Activated naive CD8-positive, alpha-beta T cell treated with anti-CD3 and anti-CD28 coated beads, Interleukin-2, amount 50 U/mL, for 24 hours (primary cell): ENCODE results near the gene TOM1.

Experiments
- ATAC-seq: fragments of 150-1000 bp; cut with Tn5 transposase; one replicate; pipeline ENCODE4 v1.10.0; 2021
- DNase-seq: peaks from one replicate; pipeline ENCODE4 v3.0.0; 2021
- H3K27ac Mint-ChIP-seq: one replicate; pipeline ENCODE4 v1.8.0; 2021; ENCODE audit warnings: mild to moderate bottlenecking, mixed read lengths
- H3K27me3 Mint-ChIP-seq: one replicate; pipeline ENCODE4 v1.8.0; 2021; ENCODE audit warnings: mixed read lengths
- H3K36me3 Mint-ChIP-seq: one replicate; pipeline ENCODE4 v1.8.0; 2021; ENCODE audit warnings: low read depth, mixed read lengths
- H3K4me1 Mint-ChIP-seq: one replicate; pipeline ENCODE4 v1.8.0; 2021; ENCODE audit warnings: mixed read lengths
- H3K4me3 Mint-ChIP-seq: one replicate; pipeline ENCODE4 v1.8.0; 2021; ENCODE audit warnings: mild to moderate bottlenecking, moderate library complexity, mixed read lengths
- H3K9me3 Mint-ChIP-seq: one replicate; pipeline ENCODE4 v1.8.0; 2021; ENCODE audit warnings: mixed read lengths

Gene TOM1

DNA sequence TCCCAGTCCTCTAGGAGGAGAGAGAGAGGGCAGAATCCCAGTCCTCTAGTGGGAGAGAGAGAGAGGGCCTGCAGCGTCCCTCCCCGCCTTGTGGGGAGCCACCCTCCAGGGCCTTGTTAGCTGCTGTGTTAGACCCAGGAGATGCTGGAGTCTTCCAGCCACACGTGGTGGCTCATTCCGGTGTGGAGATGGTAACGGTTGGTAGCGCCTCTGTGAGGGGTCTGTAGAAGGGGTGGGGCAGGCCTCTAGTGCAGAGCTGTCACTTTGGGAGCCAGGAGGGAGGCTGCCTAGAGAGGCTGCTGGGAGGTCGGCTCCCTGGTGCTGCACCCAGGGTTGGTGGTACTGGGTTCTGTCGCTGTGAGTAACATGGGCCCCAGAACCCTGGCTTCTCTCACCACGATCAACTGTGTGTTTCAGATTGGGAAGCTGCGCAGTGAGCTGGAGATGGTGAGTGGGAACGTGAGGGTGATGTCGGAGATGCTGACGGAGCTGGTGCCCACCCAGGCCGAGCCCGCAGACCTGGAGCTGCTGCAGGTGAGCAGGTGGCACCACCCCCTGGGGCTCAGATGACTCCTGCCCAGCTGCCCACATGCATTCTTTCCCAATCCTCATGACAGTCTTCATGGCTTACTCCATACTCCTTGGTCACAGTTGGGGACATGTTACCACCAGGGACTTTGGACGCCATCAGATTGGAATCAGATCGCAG lies 27.3 kb downstream of the TOM1 start:
- ATAC-seq (no peak), DNase-seq (no peak)
- H3K4me3 Mint-ChIP-seq, result no peak overlapping the region
- H3K9me3 Mint-ChIP-seq, result no peaks in the 10 kb centered on the region
- peaks cover 27% of the 10 kb centered on the region for H3K4me1 Mint-ChIP-seq
- H3K27me3 Mint-ChIP-seq, result no peaks in the 10 kb centered on the region
- no peak overlapping the region for H3K27ac Mint-ChIP-seq
- peaks cover 13% of the 10 kb centered on the region for H3K36me3 Mint-ChIP-seq

DNA sequence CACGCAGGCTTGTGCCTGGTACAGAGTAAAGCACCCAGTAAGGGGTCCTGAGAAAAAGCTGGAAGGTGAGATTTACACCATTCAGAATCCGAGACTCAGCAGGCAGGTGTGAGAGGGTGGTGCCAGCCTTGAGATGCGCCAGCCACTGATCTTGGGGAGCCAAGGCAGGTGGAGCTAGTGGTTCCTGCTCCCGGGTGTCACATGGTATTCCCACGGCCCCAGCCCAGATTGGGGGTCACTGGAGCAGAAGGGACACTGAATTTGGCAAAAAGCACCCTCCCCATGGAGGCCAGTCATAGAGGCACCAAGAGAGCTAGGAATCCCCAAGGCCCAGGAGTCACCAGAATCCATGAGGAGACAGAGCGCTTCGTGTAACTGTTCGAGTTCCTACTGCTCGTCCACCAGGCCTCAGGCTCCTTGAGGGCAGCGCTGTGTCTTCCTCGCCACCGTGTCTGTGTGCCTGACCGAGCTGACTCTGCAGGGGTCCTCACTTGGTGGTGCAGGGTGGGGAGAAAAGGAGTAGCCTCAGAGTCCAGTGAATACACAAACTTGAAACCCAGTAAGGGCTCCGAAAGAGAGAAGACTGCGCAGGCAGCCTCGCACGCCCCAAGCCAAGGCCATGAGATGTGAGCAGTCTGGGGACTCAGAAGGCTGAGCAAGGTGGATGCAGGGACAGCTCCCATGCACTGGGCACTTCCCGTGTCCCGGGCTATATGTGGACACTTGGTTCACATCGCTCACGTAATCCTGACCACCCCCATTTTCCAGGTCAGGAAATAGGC lies 28.2 kb downstream of the TOM1 start:
- H3K4me1 Mint-ChIP-seq, result peaks cover 27% of the 10 kb centered on the region
- ATAC-seq (no peak), DNase-seq (no peak)
- no peaks in the 10 kb centered on the region for H3K27me3 Mint-ChIP-seq
- no peak overlapping the region for H3K27ac Mint-ChIP-seq
- H3K36me3 Mint-ChIP-seq, result peaks cover 13% of the 10 kb centered on the region
- H3K4me3 Mint-ChIP-seq, result no peak overlapping the region
- H3K9me3 Mint-ChIP-seq, result no peaks in the 10 kb centered on the region

DNA sequence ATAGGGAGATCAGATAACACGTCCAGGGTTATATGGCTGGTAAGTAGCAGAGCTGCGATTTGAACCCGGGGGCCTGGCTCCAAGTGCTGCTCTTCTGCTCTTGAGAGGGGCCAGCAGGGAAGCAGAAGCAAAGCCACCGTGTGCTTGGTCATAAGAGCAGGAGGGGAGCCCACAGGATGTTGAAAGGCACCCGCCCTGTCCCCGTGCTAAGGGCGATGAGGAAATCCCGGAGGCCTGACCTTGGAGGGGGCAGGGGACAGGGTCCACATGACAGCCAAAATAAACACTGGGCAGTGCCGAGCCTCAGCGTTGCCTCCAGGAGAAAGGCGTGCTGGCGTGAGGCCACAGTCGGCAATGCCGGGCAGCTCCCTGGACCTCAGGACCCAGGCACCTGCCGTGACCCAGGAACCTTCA lies 28.8 kb downstream of the TOM1 start:
- no peaks in the 10 kb centered on the region for H3K27me3 Mint-ChIP-seq
- no peaks in the 10 kb centered on the region for H3K9me3 Mint-ChIP-seq
- peaks cover 27% of the 10 kb centered on the region for H3K4me1 Mint-ChIP-seq
- ATAC-seq (no peak), DNase-seq (no peak)
- no peak overlapping the region for H3K27ac Mint-ChIP-seq
- H3K4me3 Mint-ChIP-seq, result no peak overlapping the region
- H3K36me3 Mint-ChIP-seq, result peaks cover 13% of the 10 kb centered on the region

DNA sequence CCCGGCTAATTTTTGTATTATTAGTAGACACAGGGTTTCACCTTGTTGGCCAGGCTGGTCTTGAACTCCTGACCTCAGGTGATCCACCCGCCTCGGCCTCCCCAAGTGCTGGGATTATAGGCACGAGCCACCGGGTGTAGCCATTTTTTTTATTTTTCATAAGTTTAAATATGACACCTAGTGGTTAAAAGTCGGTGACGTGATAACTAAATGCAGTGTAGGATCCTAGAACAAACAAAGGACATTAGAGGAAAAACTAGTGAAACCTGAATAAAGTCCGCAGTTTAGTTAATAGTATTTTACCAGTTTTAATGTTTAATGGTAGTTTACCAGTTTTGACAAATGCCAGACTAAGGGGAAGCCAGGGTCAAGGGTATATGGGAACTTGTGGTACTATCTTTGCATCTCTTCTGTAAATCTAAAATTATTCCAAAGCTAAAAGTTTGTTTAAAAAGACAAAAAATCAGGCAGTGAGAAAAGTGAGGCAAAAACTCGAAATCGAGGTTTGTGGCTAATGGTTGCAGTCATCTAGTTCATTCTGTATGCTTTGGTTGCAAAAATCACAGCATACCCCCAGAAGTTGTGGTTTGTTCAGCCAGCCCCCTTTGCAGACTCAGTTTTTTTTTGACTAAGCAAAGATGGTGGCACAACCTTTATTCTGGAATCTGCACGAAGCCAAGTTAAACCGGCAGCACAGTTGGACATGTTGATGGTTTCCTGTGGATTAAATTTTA lies 29.6 kb downstream of the TOM1 start:
- H3K36me3 Mint-ChIP-seq, result peaks cover 12% of the 10 kb centered on the region
- H3K27me3 Mint-ChIP-seq, result no peaks in the 10 kb centered on the region
- peak overlapping the region; percentile 80 for H3K4me3 Mint-ChIP-seq
- ATAC-seq (no peak), DNase-seq (no peak)
- H3K4me1 Mint-ChIP-seq, result peaks cover 35% of the 10 kb centered on the region
- H3K9me3 Mint-ChIP-seq, result no peaks in the 10 kb centered on the region
- peak overlapping the region; percentile 60 for H3K27ac Mint-ChIP-seq

DNA sequence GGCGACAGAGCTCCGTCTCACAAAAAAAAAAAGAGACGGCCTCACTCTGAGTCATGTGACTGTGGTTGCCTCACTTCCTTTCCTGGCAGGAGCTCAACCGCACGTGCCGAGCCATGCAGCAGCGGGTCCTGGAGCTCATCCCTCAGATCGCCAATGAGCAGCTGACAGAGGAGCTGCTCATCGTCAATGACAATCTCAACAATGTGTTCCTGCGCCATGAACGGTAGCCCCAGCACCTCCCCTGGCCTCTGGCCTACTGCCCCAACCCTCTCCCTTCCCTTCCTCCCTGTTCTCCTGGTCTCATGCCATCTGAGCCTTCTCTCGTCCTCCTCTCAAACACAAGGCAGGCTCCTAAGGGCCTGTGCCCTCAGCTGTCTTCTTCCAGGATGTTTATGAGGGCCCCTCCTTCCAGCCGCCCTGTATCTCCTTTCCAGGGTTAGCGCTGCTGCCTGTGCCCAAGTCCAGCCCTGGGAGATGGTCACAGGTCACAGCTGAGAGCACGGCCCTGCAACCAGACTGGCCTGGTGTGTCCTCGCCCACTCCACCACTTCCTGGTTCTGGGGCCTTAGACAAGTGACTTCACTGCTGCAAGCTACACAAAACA lies 30.7 kb downstream of the TOM1 start:
- peak; percentile 61 for ATAC-seq
- Mint-ChIP-seq H3K27ac (peak overlapping the region; percentile 82), H3K4me3 (peak overlapping the region; percentile 80), H3K9me3 (no peaks in the 10 kb centered on the region), H3K27me3 (no peaks in the 10 kb centered on the region), H3K36me3 (peaks cover 3% of the 10 kb centered on the region), H3K4me1 (peaks cover 35% of the 10 kb centered on the region)
- peak; percentile 58 for DNase-seq

DNA sequence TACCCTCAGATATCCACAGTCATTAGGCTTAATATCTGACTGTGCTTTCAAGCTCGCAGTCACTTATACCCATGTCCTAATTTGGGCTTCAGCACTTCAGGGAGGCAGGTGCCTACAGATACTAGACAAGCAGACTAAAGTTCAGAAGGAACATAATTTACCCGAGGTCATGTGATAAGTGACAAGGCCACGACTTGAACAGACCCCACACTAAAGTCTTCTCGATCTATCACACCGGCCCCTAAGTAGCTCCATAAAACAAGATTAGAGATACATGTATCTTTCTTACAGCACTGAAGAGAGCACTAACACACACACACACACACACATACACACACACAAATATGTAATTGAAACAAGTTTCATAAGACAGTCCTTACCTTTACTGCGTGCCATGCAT lies 32.6 kb downstream of the TOM1 start:
- DNase-seq (no peak), ATAC-seq (no peak)
- Mint-ChIP-seq H3K27me3 (no peaks in the 10 kb centered on the region), H3K36me3 (peaks cover 3% of the 10 kb centered on the region), H3K4me1 (peaks cover 39% of the 10 kb centered on the region), H3K27ac (no peak overlapping the region), H3K4me3 (no peak overlapping the region), H3K9me3 (no peaks in the 10 kb centered on the region)

DNA sequence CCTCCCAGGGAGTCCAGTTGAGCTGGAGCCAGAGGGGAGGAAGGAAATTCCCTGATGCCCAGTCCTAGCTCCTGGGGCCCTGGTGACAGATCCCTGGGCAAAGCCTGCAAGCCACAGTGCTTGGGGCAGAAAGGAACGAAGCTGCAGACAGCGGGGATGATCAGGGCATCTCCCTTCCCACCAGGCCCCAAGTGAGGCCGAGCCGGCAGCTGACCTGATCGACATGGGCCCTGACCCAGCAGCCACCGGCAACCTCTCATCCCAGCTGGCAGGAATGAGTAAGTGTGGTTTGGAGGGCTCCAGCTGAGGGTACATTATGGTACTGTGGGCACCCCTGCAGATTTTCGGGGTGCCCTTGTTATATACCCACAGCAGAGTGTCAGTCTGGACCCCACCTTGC lies 33.5 kb downstream of the TOM1 start:
- no peaks in the 10 kb centered on the region for H3K27me3 Mint-ChIP-seq
- DNase-seq (no peak), ATAC-seq (no peak)
- peaks cover 36% of the 10 kb centered on the region for H3K4me1 Mint-ChIP-seq
- peaks cover 3% of the 10 kb centered on the region for H3K36me3 Mint-ChIP-seq
- H3K9me3 Mint-ChIP-seq, result no peaks in the 10 kb centered on the region
- no peak overlapping the region for H3K4me3 Mint-ChIP-seq
- H3K27ac Mint-ChIP-seq, result no peak overlapping the region

DNA sequence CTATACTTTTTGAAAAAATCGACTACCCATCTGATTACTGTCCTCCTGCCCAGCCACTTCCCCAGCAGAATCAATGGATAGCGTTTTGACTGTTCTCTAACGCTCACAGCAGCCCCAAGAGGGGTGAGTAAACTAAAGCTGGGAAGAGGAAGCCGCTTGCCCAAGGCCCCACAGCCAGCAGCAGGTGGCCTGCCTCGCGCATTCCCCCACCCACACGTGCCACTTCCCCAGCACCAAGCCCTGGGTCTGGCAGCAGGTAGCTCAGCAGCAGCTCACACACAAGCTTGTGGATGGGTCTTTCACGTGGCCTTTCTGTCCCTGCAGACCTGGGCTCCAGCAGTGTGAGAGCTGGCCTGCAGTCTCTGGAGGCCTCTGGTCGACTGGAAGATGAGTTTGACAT lies 34.3 kb downstream of the TOM1 start:
- peak; percentile 47 for ATAC-seq
- H3K36me3 Mint-ChIP-seq, result peaks cover 3% of the 10 kb centered on the region
- peak overlapping the region; percentile 16 for H3K27ac Mint-ChIP-seq
- no peaks in the 10 kb centered on the region for H3K9me3 Mint-ChIP-seq
- DNase-seq, result peak; percentile 36
- H3K4me3 Mint-ChIP-seq, result no peak overlapping the region
- peaks cover 35% of the 10 kb centered on the region for H3K4me1 Mint-ChIP-seq
- no peaks in the 10 kb centered on the region for H3K27me3 Mint-ChIP-seq

DNA sequence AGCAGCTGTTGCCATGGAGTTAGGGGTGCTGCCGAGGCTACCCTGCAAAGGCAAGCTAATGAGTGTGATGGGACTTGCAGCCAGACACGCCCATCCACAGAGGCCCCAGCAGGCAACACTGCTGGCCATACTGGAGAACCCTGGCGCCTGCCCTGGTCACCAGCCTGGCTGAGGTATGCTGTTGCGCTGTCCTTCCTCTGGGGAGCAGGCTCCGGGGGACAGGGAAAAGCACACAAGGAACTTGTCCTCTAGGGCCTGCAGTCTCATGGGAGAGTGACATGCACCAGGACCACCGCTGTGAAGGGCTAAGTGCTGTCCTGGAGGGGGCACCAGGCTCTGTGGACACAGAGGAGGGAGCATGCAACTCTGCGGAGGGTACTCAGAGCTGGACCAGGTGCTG lies 35.8 kb downstream of the TOM1 start:
- Mint-ChIP-seq H3K4me3 (no peak overlapping the region), H3K9me3 (no peaks in the 10 kb centered on the region), H3K27me3 (no peaks in the 10 kb centered on the region), H3K27ac (peak overlapping the region; percentile 42), H3K4me1 (peaks cover 20% of the 10 kb centered on the region), H3K36me3 (peaks cover 7% of the 10 kb centered on the region)
- no peak for ATAC-seq
- DNase-seq, result no peak

DNA sequence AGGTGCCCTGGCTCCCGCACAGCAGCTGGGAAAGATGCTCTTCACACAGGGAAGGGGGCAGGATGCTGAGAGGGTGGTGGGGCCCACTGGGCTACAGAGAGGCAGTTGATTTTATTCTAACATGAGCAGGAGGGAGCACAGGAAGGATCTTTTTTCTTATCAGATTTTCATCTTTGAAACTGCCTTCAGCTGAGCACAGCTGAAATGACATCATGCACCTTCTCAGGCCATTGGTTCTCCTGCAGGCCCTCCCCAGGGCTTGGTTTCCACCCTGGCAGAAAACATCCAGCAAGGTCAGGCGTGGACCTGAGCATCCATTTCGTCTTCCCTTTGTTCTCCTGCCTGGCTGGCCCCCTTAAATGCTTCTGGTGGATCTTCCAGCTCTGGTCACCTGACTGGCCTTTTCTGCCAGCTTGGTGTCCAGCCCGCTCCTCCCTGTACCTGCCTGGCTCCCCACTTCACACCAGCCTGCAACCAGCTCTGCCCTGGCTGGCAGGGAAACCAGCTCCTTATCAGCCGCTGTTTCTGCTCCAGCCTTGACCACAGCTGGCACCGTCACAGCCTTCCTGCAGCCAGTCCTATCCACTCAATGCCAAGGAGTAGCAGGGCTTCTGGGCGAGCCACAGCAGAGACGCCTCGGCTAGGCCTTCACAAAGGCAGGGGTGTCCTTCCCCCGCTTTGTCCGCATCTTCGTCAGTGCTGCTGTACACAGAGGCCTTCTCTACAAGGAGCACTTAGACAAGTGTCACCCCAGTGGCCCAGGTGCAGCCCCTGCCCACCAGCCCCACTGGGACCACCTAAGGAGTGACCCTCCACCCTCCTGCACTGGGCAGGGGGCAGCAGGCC lies 36.5 kb downstream of the TOM1 start:
- no peaks in the 10 kb centered on the region for H3K9me3 Mint-ChIP-seq
- peaks cover 6% of the 10 kb centered on the region for H3K36me3 Mint-ChIP-seq
- ATAC-seq (no peak), DNase-seq (no peak)
- no peak overlapping the region for H3K4me3 Mint-ChIP-seq
- peaks cover 13% of the 10 kb centered on the region for H3K4me1 Mint-ChIP-seq
- H3K27ac Mint-ChIP-seq, result peak overlapping the region; percentile 42
- H3K27me3 Mint-ChIP-seq, result no peaks in the 10 kb centered on the region

DNA sequence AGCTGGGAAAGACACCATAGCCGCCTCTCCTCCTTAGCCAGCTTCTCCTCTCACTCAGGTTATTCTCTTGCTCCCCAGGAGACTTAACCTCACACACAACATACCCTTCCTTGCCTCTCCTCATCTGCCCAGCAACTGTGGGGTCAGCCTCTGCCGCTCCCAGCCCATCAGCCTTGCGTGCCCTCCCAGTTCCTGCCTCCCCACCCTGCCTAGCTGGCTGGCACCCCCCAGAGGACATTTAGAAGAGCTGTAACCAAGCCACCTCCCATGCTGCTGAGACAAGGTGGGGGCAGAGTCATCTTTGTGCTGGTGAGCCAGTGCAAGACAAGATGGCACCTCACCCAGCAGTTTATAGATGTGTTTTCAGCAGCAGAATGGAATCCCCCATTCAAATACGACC lies 38.2 kb downstream of the TOM1 start:
- H3K4me1 Mint-ChIP-seq, result peaks cover 12% of the 10 kb centered on the region
- H3K9me3 Mint-ChIP-seq, result no peaks in the 10 kb centered on the region
- peak; percentile 45 for ATAC-seq
- peaks cover 5% of the 10 kb centered on the region for H3K36me3 Mint-ChIP-seq
- no peak overlapping the region for H3K27ac Mint-ChIP-seq
- DNase-seq, result no peak
- H3K4me3 Mint-ChIP-seq, result no peak overlapping the region
- no peaks in the 10 kb centered on the region for H3K27me3 Mint-ChIP-seq

DNA sequence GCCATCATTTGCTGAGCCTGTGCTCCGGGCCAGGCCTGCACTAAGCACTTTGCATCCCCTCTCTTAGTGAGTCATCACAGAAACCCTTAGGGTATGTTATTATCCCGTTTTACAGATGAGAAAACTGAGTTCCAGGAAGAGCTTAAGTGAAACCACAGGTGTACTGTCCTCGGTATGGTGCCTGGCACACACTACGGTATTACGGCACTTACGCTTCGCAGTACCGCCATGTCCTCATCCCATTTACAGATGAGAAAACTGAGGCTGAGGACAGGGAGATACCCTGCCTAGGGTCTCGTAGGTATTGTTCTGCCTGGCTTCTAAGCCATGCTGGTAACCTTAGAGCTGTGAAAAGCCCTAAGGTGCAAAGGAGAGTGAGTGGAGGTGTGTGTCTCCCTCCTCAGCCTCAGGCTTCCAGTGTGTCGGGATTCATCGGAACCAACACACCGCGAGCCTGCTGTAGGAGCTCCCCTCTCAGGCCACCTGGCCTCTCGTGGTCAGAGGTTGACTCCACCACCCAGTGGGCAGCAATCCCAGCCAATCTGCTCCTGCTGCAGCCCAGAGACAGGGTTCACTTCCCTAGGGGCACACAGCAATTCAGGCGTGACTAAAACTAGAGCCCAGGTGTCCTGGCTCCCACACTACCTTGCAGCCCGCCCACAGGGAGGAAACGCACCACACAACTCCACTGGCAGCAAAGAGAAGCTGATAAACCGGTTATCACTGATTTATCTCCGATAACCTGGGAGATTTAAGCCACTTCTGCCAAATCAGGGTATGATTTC lies 41.6 kb downstream of the TOM1 start:
- no peak overlapping the region for H3K4me3 Mint-ChIP-seq
- no peaks in the 10 kb centered on the region for H3K9me3 Mint-ChIP-seq
- ATAC-seq (no peak), DNase-seq (no peak)
- H3K27me3 Mint-ChIP-seq, result no peaks in the 10 kb centered on the region
- H3K27ac Mint-ChIP-seq, result no peak overlapping the region
- peaks cover 5% of the 10 kb centered on the region for H3K36me3 Mint-ChIP-seq
- H3K4me1 Mint-ChIP-seq, result no peaks in the 10 kb centered on the region

DNA sequence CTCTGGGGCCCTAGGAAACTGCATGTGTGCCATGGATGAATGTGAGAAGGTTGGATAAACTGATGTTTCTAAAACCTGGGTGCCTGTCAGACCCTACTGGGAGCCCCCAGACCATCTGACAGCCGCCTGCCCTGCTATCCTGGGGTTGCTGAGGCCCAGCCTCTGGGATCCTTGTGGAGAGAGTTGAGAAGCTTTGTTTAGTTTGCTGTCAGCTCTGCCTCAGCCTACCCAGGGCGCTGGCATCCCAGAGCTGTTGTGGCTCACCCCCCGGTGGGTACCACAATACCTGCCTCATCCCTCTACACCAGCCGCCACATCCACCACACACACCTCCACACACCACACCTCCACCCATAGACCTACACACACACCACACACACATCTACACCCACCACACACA lies 42.7 kb downstream of the TOM1 start:
- Mint-ChIP-seq H3K27ac (no peak overlapping the region), H3K4me3 (no peak overlapping the region), H3K4me1 (no peaks in the 10 kb centered on the region), H3K9me3 (no peaks in the 10 kb centered on the region), H3K27me3 (no peaks in the 10 kb centered on the region), H3K36me3 (peaks cover 5% of the 10 kb centered on the region)
- peak; percentile 18 for ATAC-seq
- DNase-seq, result no peak
